ENCODE data around the gene KIF18B. TPM values are rescaled to one million over a fixed set of nuclear protein-coding genes. Genes with fewer than 3 reads are reported as not detected.

KIF18B gene
- total and polyA plus RNA-seq, 2 donors (not counting 3 experiments of a cell fraction or from before 2014, with no cell fraction given), result 24.5 to 50.3 TPM

GRCh38 chr17:44978807-44979206 lies 31.2 kb upstream of the KIF18B start:
- dilution Hi-C loops (cut with MboI; ENCODE audit: extremely low pct_ligation_motif_present, low sequenced_read_pairs) (no loop called here), intact Hi-C loops (cut with micrococcal nuclease) (no loop called here)
- Histone ChIP-seq H3K9me3 (replicated peaks; ENCODE audit: control insufficient read depth, insufficient read depth, low read length) (no peaks in the 10 kb centered on the region), H3K4me2 (ENCODE audit: insufficient read depth, low read length) (no peak overlapping the region), H3K9me1 (replicated peaks; ENCODE audit: control insufficient read depth, extremely low read depth, insufficient read depth, low read length) (no peaks in the 10 kb centered on the region), H2AFZ (ENCODE audit: low read depth, low read length) (no peak overlapping the region), H4K20me1 (replicated peaks; ENCODE audit: control insufficient read depth, extremely low read depth, insufficient read depth, low read length) (no peaks in the 10 kb centered on the region), H3K27me3 (ENCODE audit: control insufficient read depth in 2 of 2, insufficient read depth in 2 of 2, low read length in 2 of 2) (peaks cover 0 to 14% of the 10 kb centered on the region in 2 experiments), H3K79me2 (ENCODE audit: control insufficient read depth, insufficient read depth, low read length) (no peaks in the 10 kb centered on the region), H3K4me1 (ENCODE audit: control insufficient read depth, extremely low read depth, insufficient read depth, low read length) (peaks cover 15% of the 10 kb centered on the region), H3K27ac (ENCODE audit: insufficient read depth, low read depth, low read length) (no peak overlapping the region), H3K9ac (replicated peaks; ENCODE audit: extremely low read depth, insufficient read depth, low read length) (no peak overlapping the region), H3K36me3 (ENCODE audit: control insufficient read depth in 2 of 2, extremely low read depth in 1 of 2, insufficient read depth in 2 of 2, low read length in 2 of 2) (no peaks in the 10 kb centered on the region), H3K4me3 (replicated peaks in 1 of 3; ENCODE audit: insufficient read depth in 1 of 3, low read depth in 1 of 3, low read length in 3 of 3) (no peak overlapping the region)
- POLR2A ChIA-PET, result no interaction called here
- DNase-seq (ENCODE audit: low read depth, low spot score), result no peak
- TF ChIP-seq CTCF (IDR thresholded peaks at IDR 0.05; ENCODE audit: extremely low read depth in 1 of 2, insufficient read depth in 1 of 2, low read depth in 1 of 2, low read length in 2 of 2) (no peak), MYC (IDR thresholded peaks at IDR 0.05; ENCODE audit: low read depth, low read length) (no peak), POLR2A (IDR thresholded peaks at IDR 0.05; ENCODE audit: low read depth, low read length) (no peak), MAX (IDR thresholded peaks at IDR 0.05; ENCODE audit: insufficient read depth, insufficient read length) (no peak), JUN (IDR thresholded peaks at IDR 0.05; ENCODE audit: borderline replicate concordance, insufficient read depth, insufficient read length, low read depth) (no peak), POLR2AphosphoS5 (IDR thresholded peaks at IDR 0.05; ENCODE audit: insufficient read depth, low read depth, low read length) (no peak), GATA2 (IDR thresholded peaks at IDR 0.05; ENCODE audit: insufficient read depth, insufficient read length, low read depth, low read length) (no peak), FOS (IDR thresholded peaks at IDR 0.05; ENCODE audit: borderline replicate concordance, insufficient read depth, low read length) (no peak), EZH2 (IDR thresholded peaks at IDR 0.05; ENCODE audit: borderline replicate concordance, low read depth, low read length, severe bottlenecking) (no peak)
- no peak for FAIRE-seq
- no TSS peak for BruUV-seq (replicated peaks)
- CTCF ChIA-PET, result interaction anchor here (0.7 to 1.5 kb wide), 3 partner anchors 12 to 46 kb away, joined by 3 to 5 read pairs (median 4); no protein-coding TSS in a partner anchor

Measured in endothelial cell of umbilical vein (primary cell).